Adrenal gland (tissue), 5 donors: Measurements from ENCODE around the gene ARHGAP27.

Experiments
- CTCF ChIP-seq, 6 experiments: fragments of 450-650 bp in 4 of 6; fragments of 200-600 bp in 2 of 6; sonication (generic) in 1 of 6; IDR thresholded peaks; 1 replicate in 5 of 6; 2 replicates in 1 of 6; pipeline versions ENCODE4 v1.5.1 to v1.8.0; 2016 to 2021; ENCODE audit warnings: antibody characterized with exemption in 6 of 6, mild to moderate bottlenecking in 2 of 6, moderate library complexity in 1 of 6
- POLR2A ChIP-seq, 2 donors: fragments of 450-650 bp; IDR thresholded peaks; one replicate each; pipeline ENCODE4 v1.6.1; 2017; ENCODE audit warnings: antibody characterized with exemption in 2 of 2, mild to moderate bottlenecking in 2 of 2, moderate library complexity in 1 of 2
- donor health status: DM: no; HTN: no; CAD: no.

GRCh38 chr17:45397796-45398195 is 34.9 kb downstream of the ARHGAP27 start:
- TF ChIP-seq CTCF (IDR thresholded peaks at IDR 0.05) (no peak), POLR2A (IDR thresholded peaks at IDR 0.05) (no peak)
